Measurements from ENCODE around the gene ZNF407. TPM values are rescaled to one million over a fixed set of nuclear protein-coding genes. Genes with fewer than 3 reads are reported as not detected.

Gene ZNF407
- polyA plus RNA-seq, 4 donors = 9.2 to 10.3 (median 10.1) TPM

GRCh38 chr18:75036917-75037688 is 439.4 kb downstream of the ZNF407 start:
- no peak for DNase-seq (ENCODE audit: low read depth in 4 of 4, low spot score in 3 of 4)

GRCh38 chr18:75037689-75037955 is 440.0 kb downstream of the ZNF407 start:
- no peak for DNase-seq (ENCODE audit: low read depth in 4 of 4, low spot score in 3 of 4)

- DNase-seq (ENCODE audit: low read depth in 4 of 4, low spot score in 3 of 4) = no peak
Measured at GRCh38 chr18:75041586-75041985, 443.9 kb downstream of the ZNF407 start.

- DNase-seq (ENCODE audit: low read depth in 4 of 4, low spot score in 3 of 4) = no peak
Measured at GRCh38 chr18:75043478-75043877, 445.8 kb downstream of the ZNF407 start.

- DNase-seq (ENCODE audit: low read depth in 4 of 4, low spot score in 3 of 4) = no peak
Measured at GRCh38 chr18:75044296-75044695, 446.6 kb downstream of the ZNF407 start.

- DNase-seq (ENCODE audit: low read depth in 4 of 4, low spot score in 3 of 4) = no peak
Measured at GRCh38 chr18:75044791-75045190, 447.1 kb downstream of the ZNF407 start.

- DNase-seq (ENCODE audit: low read depth in 4 of 4, low spot score in 3 of 4) = no peak
Measured at GRCh38 chr18:75045272-75045671, 447.6 kb downstream of the ZNF407 start.

GRCh38 chr18:75047240-75047961 is 449.7 kb downstream of the ZNF407 start:
- no peak for DNase-seq (ENCODE audit: low read depth in 4 of 4, low spot score in 3 of 4)

- DNase-seq (ENCODE audit: low read depth in 4 of 4, low spot score in 3 of 4) = no peak
Measured at GRCh38 chr18:75048776-75049454, 451.2 kb downstream of the ZNF407 start.

GRCh38 chr18:75049455-75049789 is 451.8 kb downstream of the ZNF407 start:
- no peak for DNase-seq (ENCODE audit: low read depth in 4 of 4, low spot score in 3 of 4)

GRCh38 chr18:75051757-75052156 is 454.1 kb downstream of the ZNF407 start:
- DNase-seq (ENCODE audit: low read depth in 4 of 4, low spot score in 3 of 4) = no peak

GRCh38 chr18:75052475-75052874 is 454.8 kb downstream of the ZNF407 start:
- DNase-seq (ENCODE audit: low read depth in 4 of 4, low spot score in 3 of 4) = no peak

GRCh38 chr18:75053028-75053629 is 455.5 kb downstream of the ZNF407 start:
- DNase-seq (ENCODE audit: low read depth in 4 of 4, low spot score in 3 of 4) = no peak

- DNase-seq (ENCODE audit: low read depth in 4 of 4, low spot score in 3 of 4) = no peak
Measured at GRCh38 chr18:75054046-75054445, 456.4 kb downstream of the ZNF407 start.

- DNase-seq (ENCODE audit: low read depth in 4 of 4, low spot score in 3 of 4) = no peak
Measured at GRCh38 chr18:75054611-75055010, 456.9 kb downstream of the ZNF407 start.

GRCh38 chr18:75057169-75057960 is 459.7 kb downstream of the ZNF407 start:
- DNase-seq (ENCODE audit: low read depth in 4 of 4, low spot score in 3 of 4) = no peak

GRCh38 chr18:75060185-75060584 is 462.5 kb downstream of the ZNF407 start:
- DNase-seq (ENCODE audit: low read depth in 4 of 4, low spot score in 3 of 4) = no peak

- no peak for DNase-seq (ENCODE audit: low read depth in 4 of 4, low spot score in 3 of 4)
Measured at GRCh38 chr18:75062297-75062886, 464.7 kb downstream of the ZNF407 start.

- DNase-seq (ENCODE audit: low read depth in 4 of 4, low spot score in 3 of 4) = no peak
Measured at GRCh38 chr18:75063196-75063595, 465.5 kb downstream of the ZNF407 start.

Data from left renal pelvis (tissue), 4 donors.